NCI-H1436 (cell line): ENCODE data around the gene CMTM4.
A peak's percentile ranks its signal among the peaks of the same experiment; 100 is the strongest.
"Not testable (repeated sequence)": the region's sequence is repeated elsewhere in the genome, so short reads cannot be mapped to it uniquely, and the experiment has no call there.

ENCODE experiments used
- DNase-seq: peaks from one replicate; lab custom pipeline; 2025; lab: John Stamatoyannopoulos, UW

The CMTM4 gene

GRCh38 chr16:66616169-66616568 is 80.4 kb downstream of the CMTM4 start:
- DNase-seq, result no peak

DNA sequence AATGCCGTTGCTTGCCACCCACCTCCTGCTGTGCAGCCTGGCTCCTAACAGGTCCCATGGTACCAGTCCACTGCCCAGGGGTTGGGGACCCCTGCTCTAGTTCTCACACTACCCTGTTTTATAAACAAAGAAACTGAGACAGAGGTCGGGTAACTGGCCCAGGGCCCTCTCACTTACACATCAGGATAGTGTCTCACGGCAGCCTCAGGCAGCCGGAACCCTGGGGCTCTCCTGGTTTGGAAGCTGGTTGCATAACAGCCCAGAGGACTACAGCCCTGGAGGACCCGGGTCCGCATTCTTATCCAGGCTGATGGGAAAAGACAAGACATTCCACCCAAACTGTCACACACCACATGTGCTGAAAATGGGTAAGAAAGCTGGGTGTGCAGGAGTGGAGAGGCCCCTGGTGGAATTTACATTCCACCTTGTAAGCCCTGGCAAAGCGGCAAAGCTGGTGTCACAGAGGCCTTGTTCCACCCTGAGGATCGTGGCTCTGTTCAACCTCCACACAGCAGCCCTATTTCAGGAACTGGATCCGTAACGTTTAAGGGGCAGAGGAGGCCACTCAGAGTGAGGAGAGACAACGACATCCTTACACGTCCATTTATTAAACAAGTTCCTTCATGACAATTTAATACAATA is 82.3 kb downstream of the CMTM4 start:
- DNase-seq, result no peak

- DNase-seq, result no peak
Observed at GRCh38 chr16:66612422-66612821, 84.1 kb downstream of the CMTM4 start.

GRCh38 chr16:66611911-66612310 is 84.6 kb downstream of the CMTM4 start:
- not testable (repeated sequence) for DNase-seq

- no peak for DNase-seq
Observed at GRCh38 chr16:66610111-66610820, 86.3 kb downstream of the CMTM4 start.

GRCh38 chr16:66609139-66609510 is 87.4 kb downstream of the CMTM4 start:
- DNase-seq, result no peak

- peak; percentile 47 for DNase-seq
Observed at GRCh38 chr16:66608241-66609138, 88.1 kb downstream of the CMTM4 start.

GRCh38 chr16:66605979-66606751 is 90.4 kb downstream of the CMTM4 start:
- DNase-seq, result no peak

GRCh38 chr16:66605177-66605978 is 91.2 kb downstream of the CMTM4 start:
- DNase-seq, result no peak

GRCh38 chr16:66604376-66605176 is 92.0 kb downstream of the CMTM4 start, which contains the start of gene CMTM3:
Gene CMTM3, plus strand, starts transcription at chr16:66604704. Its CDS starts 102 bp downstream, at chr16:66604806.
- peak; percentile 59 for DNase-seq

DNA sequence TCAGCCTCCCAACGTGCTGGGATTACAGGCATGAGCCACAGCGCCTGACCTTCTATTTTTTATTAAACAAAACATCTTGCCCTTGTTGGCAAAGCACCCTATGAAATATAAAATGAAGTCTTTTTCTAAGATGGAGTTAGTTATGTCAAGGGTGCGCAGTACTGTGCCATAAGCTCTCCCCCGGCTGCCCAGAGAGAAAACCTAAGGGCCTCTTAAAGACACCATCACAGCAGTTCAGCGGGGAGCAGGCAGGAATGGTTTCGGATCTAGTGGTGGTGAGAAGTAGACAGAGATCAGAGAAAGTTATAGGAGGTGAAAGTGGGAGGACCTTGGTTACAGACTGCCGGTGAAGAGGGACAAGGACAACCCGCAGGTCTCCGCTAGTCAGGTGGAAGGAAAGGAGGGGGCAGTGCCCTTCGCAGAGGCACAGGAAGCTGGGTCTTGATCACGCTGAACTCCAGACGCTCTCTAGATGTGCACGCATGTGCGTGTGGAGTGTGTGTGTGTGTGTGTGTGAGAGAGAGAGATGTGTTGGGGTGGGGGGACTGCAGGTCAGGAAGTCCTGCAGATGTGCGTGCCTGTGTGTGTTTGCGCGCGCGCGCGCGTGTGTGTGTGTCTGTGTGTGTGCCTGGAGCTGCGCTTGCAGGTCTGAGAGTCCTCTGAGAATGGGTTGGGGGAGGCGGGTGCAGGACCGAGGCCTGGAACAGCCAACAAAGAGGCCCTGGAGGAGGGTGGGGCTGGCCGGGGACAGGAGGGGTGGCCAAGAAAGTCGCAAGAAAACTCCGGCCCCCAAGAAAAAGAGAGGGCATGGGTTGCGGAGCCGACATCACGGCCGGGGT is 92.8 kb downstream of the CMTM4 start:
- peak; percentile 35 for DNase-seq

DNA sequence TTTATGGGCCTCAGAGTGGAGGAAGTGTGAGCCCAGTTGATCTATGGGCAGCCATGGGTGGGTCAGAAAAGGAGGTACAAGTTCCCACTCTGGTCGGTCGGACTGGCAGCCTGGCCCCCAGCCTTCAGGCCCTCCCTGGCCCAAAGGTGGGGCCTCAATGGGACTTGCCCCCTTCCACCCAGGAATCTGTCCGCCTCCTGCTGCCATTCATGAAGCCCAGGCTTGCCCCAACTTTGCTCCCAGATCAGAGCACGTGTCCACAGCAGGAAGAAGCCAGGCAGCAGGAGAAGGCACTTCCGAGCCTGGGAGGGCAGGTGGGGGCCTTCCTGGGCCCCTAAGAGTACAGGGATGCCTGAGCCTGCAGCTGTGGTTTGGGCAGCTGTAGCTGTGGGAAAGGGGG is 95.1 kb downstream of the CMTM4 start:
- DNase-seq, result no peak

- DNase-seq, result no peak
Observed at GRCh38 chr16:66600477-66600876, 96.1 kb downstream of the CMTM4 start.

GRCh38 chr16:66599726-66600125 is 96.8 kb downstream of the CMTM4 start:
- no peak for DNase-seq

GRCh38 chr16:66598111-66598510 is 98.4 kb downstream of the CMTM4 start:
- no peak for DNase-seq

GRCh38 chr16:66596986-66597848 is 99.3 kb downstream of the CMTM4 start:
- DNase-seq, result no peak

- not testable (repeated sequence) for DNase-seq
Observed at GRCh38 chr16:66596559-66596958, 100.0 kb downstream of the CMTM4 start.

DNA sequence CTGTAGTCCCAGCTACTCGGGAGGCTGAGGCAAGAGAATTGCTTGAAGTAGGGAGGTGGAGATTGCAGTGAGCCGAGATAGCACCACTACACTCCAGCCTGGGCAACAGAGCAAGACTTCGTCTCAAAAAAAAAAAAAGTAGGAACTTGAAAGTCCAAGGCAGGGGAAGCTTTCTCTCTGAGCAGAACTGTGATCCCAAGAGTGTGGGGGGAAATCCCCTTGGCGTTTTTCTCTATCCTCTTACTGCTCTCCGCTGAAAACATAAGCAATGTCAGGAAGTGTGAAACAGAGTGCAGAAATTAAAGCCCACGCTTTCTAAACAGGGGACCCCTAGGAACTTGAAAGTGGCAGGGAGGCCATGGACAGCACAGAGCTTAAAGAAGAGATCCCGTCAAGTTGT is 101.8 kb downstream of the CMTM4 start:
- DNase-seq, result no peak
